Stimulated activated naive CD8-positive, alpha-beta T cell treated with anti-CD3 and anti-CD28 coated beads, Interleukin-15, Interleukin-2, amounts not matched to agents 100 U/mL and 50 U/mL, for 24 hours (primary cell): ENCODE results near the gene VCP.

Experiments
- ATAC-seq: fragments of 150-1000 bp; cut with Tn5 transposase; one replicate; pipeline ENCODE4 v1.10.0; 2021
- DNase-seq: peaks from one replicate; pipeline ENCODE4 v3.0.0; 2021

Gene VCP

GRCh38 chr9:35103660-35104191 lies 31.3 kb upstream of the VCP start:
- no peak for DNase-seq
- no peak for ATAC-seq

- DNase-seq: peak; percentile 89
- peak; percentile 96 for ATAC-seq
These were observed 30.6 kb upstream of the VCP start, which contains the start of gene STOML2 for GRCh38 chr9:35102769-35103659. STOML2 (minus strand) TSS chr9:35103131; CDS start chr9:35103094, 37 bp downstream.

GRCh38 chr9:35102465-35102768 lies 30.0 kb upstream of the VCP start:
- ATAC-seq (peak; percentile 15), DNase-seq (no peak)

- DNase-seq (no peak), ATAC-seq (no peak)
These were observed 25.1 kb upstream of the VCP start for GRCh38 chr9:35097573-35097972.

- DNase-seq: peak; percentile 92
- peak; percentile 91 for ATAC-seq
These were observed 23.8 kb upstream of the VCP start, which contains the start of gene PIGO for GRCh38 chr9:35096035-35096849. PIGO (minus strand) TSS chr9:35096591; CDS start chr9:35095565, 1,026 bp downstream.

- no peak for ATAC-seq
- no peak for DNase-seq
These were observed 19.1 kb upstream of the VCP start for GRCh38 chr9:35091536-35091935.

- no peak for ATAC-seq
These were observed 17.0 kb upstream of the VCP start for GRCh38 chr9:35089434-35089833.

GRCh38 chr9:35085078-35085477 lies 12.7 kb upstream of the VCP start:
- ATAC-seq: no peak

More at GRCh38 chr9:35089434-35089833, 17.0 kb upstream of the VCP start:
- no peak for DNase-seq

GRCh38 chr9:35079426-35080341 lies 7.3 kb upstream of the VCP start, which contains the start of gene FANCG:
FANCG (minus strand) TSS chr9:35079942; CDS start chr9:35079524, 418 bp downstream.
- DNase-seq: peak; percentile 86
- ATAC-seq: peak; percentile 91

More at GRCh38 chr9:35085078-35085477, 12.7 kb upstream of the VCP start:
- no peak for DNase-seq

- no peak for DNase-seq
- ATAC-seq: no peak
These were observed 6.6 kb upstream of the VCP start for GRCh38 chr9:35079041-35079425.

GRCh38 chr9:35078066-35078465 lies 5.6 kb upstream of the VCP start:
- no peak for ATAC-seq
- DNase-seq: no peak

GRCh38 chr9:35076848-35077247 lies 4.4 kb upstream of the VCP start:
- no peak for ATAC-seq
- no peak for DNase-seq

- DNase-seq: no peak
- ATAC-seq: no peak
These were observed 2.9 kb upstream of the VCP start for GRCh38 chr9:35075358-35075757.

GRCh38 chr9:35074791-35075190 lies 2.4 kb upstream of the VCP start:
- no peak for ATAC-seq
- no peak for DNase-seq

- ATAC-seq (no peak), DNase-seq (no peak)
These were observed 1.7 kb upstream of the VCP start for GRCh38 chr9:35074141-35074540.

- no peak for DNase-seq
- no peak for ATAC-seq
These were observed 821 bp upstream of the VCP start for GRCh38 chr9:35073279-35073612.

- ATAC-seq: peak; percentile 69
- DNase-seq: peak; percentile 80
These were observed 488 bp downstream of the VCP start for GRCh38 chr9:35071814-35072460.

GRCh38 chr9:35070823-35071813 lies 1.3 kb downstream of the VCP start:
- no peak for DNase-seq

GRCh38 chr9:35069020-35069419 lies 3.4 kb downstream of the VCP start:
- no peak for ATAC-seq

More at GRCh38 chr9:35070823-35071813, 1.3 kb downstream of the VCP start:
- no peak for ATAC-seq

GRCh38 chr9:35067056-35067455 lies 5.4 kb downstream of the VCP start:
- ATAC-seq (no peak), DNase-seq (no peak)

More at GRCh38 chr9:35069020-35069419, 3.4 kb downstream of the VCP start:
- no peak for DNase-seq
